Measurements from ENCODE around the gene ZDHHC12. TPM values are rescaled to one million over a fixed set of nuclear protein-coding genes. Genes with fewer than 3 reads are reported as not detected.

Gene ZDHHC12
- total and polyA plus RNA-seq, 10 of the 15 experiments (the other 5 are each of a cell fraction or from before 2014, with no cell fraction given) = 0.95 to 146 (median 49.9) TPM

DNA sequence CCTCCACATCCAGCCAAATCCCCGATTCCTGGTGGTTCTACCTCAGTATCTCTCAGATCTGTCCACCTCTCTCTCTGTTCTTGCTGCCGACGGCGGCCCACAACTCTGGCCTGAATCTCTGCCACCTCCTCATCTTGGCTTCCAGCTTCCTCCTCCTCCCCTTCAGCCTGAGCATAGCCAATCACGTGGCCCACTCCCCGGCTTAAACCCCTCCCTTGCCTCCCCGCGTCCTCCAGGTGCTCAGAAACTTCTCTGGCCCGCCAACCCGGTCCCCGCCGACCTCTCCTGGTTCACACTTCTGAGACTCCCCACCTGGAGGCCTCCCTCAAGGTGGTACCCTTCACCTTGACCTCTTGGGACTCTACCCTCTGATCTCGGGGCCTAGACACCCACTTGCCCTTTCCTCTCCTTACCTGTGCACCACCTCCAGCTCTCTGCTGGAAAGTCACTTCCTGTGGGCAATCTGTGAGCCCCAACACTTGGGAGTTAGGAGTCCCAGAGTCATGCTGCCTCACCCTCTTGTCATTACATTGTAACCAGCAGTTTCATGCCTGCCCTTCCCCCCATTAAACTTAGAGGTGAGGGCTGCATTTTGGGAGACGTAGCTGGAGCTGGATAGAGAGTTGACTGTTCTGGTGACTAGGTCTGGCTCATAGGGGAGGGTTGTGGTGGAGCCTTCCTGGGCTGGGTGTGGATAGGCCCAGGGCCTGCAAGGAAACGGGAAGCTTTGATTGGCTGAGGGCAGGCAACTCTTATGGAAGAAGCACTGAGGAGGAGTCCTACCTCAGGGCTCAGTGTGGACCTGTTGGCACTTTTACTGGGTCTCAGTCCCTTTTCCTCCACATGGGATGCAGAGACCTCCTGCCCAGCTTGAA is 39.4 kb downstream of the ZDHHC12 start (continued):
- TF ChIP-seq, protein P1, sequence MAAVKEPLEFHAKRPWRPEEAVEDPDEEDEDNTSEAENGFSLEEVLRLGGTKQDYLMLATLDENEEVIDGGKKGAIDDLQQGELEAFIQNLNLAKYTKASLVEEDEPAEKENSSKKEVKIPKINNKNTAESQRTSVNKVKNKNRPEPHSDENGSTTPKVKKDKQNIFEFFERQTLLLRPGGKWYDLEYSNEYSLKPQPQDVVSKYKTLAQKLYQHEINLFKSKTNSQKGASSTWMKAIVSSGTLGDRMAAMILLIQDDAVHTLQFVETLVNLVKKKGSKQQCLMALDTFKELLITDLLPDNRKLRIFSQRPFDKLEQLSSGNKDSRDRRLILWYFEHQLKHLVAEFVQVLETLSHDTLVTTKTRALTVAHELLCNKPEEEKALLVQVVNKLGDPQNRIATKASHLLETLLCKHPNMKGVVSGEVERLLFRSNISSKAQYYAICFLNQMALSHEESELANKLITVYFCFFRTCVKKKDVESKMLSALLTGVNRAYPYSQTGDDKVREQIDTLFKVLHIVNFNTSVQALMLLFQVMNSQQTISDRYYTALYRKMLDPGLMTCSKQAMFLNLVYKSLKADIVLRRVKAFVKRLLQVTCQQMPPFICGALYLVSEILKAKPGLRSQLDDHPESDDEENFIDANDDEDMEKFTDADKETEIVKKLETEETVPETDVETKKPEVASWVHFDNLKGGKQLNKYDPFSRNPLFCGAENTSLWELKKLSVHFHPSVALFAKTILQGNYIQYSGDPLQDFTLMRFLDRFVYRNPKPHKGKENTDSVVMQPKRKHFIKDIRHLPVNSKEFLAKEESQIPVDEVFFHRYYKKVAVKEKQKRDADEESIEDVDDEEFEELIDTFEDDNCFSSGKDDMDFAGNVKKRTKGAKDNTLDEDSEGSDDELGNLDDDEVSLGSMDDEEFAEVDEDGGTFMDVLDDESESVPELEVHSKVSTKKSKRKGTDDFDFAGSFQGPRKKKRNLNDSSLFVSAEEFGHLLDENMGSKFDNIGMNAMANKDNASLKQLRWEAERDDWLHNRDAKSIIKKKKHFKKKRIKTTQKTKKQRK (IDR thresholded peaks at IDR 0.05; ENCODE audit: low read depth, low read length) = no peak
- TF ChIP-seq NR2C1 (IDR thresholded peaks at IDR 0.05) = no peak
- TF ChIP-seq ZBTB33 (IDR thresholded peaks at IDR 0.05) = no peak
- no peak for TF ChIP-seq SRF (IDR thresholded peaks at IDR 0.05; ENCODE audit: low read depth in 2 of 2, low read length in 2 of 2)
- TF ChIP-seq MXI1 (IDR thresholded peaks at IDR 0.05; ENCODE audit: low read depth, low read length) = 0 out of 2 replicates have a peak, but pooled peaks have one; percentile 45
- peak; percentile 77 for TF ChIP-seq USF2 (IDR thresholded peaks at IDR 0.05; ENCODE audit: borderline replicate concordance, low read depth, low read length)
- TF ChIP-seq STAT3 (IDR thresholded peaks at IDR 0.05; ENCODE audit: low read depth, low read length) = no peak
- TF ChIP-seq ZNF384 (IDR thresholded peaks at IDR 0.05; ENCODE audit: borderline replicate concordance, low read depth, low read length) = no peak
- TF ChIP-seq TBL1XR1 (IDR thresholded peaks at IDR 0.05; ENCODE audit: low read depth, low read length) = no peak
